T-helper 2 cell treated with Interferon-gamma antibody and Interleukin-4, amounts not matched to agents 100 ng/mL and 5 ng/mL, for 36 hours (primary cell): ENCODE data around the gene GATA5. TPM values are rescaled to one million over a fixed set of nuclear protein-coding genes. Genes with fewer than 3 reads are reported as not detected.
"Not testable (repeated sequence)": the region's sequence is repeated elsewhere in the genome, so short reads cannot be mapped to it uniquely, and the experiment has no call there.

Experiments
- intact Hi-C: fragments of 100-400 bp; cut with micrococcal nuclease; formaldehyde crosslinking; loops from one replicate; pipeline ENCODE4 v1.15.1; 2023
- total RNA-seq: library from RNA; stranded (reverse); gene quantifications from 2 replicates; pipeline ENCODE4 v1.2.3, GENCODE V29; 2022

GATA5 gene
- total RNA-seq, 1 donor from 2014 or later: not detected

DNA sequence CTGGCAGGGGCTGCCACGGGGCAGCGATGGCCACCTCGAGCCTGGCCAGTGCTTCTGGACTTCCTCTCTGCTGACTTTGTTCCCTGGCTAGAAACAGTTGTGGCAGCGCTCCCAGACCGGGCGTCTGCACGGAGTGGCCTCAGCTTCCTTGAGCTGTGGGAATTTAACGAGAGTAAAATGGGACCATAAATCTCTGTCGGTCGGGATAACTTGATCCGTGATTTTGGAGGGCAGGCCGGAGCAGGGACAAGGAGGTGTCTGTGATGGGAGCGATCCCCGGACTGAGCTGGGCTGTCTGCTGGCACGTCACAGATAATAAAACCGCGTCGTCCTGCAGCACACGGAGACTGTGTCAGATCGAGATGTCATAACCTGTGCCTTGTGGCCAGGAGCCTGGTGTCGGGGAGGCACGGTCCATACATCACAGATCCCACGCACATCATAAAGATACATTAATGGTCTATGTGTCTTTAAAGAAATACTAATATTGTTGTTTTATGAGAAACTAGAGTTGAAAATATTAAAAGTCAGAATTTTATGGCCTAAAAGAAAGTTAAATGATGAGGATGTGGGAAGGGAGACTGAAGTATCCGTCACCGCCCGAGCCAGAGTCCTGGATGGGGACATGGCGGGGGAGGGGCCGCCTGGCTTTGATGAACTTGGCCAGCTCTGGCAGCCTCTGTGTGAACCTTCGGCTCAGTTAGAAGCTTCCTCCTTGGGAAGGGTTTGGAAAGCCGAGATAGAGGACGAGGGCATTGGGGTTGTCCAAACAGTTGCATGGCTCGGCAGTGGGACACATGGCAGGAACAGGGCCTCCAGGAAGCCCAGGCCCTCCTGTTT lies 41.9 kb downstream of the GATA5 start:
- intact Hi-C loops: no loop called here

DNA sequence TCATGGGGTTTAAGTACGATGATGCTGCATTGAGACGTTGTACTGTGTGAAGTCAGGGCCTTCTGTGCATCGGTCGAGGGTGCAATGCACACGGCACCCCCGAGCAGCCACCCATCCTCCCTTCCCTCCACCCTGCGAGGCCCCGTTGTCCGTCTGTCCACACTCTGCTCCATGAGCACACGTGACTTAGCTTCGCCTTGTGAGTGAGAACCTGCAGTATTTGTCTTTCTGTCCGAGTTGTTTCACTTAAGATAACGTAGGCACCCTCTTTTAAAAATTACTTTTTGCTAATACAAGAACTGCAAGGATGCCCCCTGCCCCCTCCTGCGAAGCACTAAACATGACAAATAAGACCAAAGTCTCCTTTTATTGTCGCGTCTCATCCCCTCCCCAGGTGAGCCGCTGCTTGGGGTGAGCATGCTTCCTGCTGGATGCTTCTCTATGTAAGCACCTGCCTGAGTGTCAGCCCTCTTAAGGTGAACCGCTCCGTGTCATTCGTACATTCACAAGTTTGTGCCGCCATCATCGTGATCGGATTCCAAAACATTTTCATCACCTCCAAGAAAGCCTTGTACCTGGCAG lies 44.8 kb downstream of the GATA5 start:
- intact Hi-C loops: no loop called here

- intact Hi-C loops: no loop called here
Measured at GRCh38 chr20:62430311-62430853, 45.4 kb downstream of the GATA5 start.

GRCh38 chr20:62429455-62430310 lies 46.1 kb downstream of the GATA5 start:
- intact Hi-C loops: no loop called here

DNA sequence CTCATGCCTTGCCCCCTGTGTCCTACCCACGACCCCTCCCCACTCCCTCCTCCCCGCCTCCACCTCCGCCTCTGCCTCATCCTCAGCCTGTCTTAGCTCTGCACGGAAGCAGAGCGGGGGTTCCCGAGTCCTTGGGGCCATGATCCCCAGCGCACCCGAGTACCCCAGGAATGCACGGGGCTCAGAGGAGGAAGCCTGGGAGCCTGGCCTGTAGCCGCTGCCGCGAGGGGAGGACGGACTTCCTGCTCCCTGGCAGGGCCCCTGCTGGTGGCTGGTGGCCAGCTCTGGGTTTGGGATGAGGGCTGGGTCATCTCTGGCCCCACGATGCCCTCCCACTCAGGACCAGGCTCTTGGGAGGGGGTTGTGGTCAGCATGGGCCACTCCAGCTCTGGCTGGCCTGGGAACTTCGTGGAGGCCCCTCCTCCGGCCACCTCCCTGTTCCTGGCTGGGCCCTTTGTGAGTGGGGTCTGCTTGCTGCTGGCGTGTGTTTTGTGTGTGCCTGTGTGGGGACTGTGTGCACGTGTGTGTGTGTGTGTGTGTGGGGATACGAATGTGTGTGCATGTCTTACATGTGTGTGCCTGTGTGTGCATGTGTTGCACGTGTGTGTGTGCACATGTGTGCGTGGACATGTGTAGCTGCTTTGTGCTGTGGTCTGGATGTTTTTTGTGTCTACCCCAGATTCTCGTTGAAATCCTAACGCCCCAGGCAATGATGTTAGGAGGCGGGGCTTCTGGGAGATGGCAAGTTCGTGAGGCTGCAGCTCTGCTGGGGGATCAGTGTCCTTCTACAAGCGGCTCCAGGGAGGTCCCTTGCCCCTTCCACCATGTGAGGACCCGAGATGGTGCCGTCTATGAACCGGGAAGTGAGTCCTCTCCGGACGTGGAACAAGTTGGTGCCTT lies 47.1 kb downstream of the GATA5 start:
- intact Hi-C loops: no loop called here

DNA sequence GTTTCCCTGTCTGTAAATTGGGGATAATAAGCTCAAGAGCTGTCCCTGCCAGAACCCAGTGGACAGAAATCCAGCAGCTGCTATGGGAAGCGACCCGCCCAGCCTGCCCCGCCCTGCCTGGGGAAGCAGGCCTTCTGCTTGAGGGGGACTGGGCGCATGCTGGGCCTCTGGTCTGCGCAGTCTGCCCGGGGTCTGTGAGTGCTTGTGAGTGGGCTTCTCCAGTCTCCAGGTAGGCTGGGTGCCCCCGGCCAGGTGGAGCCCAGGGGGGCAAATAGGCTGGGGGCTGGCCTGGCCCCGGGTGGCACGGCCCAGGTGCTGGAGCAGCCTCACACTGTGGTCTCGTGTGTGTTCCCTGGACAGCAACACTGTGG lies 47.8 kb downstream of the GATA5 start:
- intact Hi-C loops: no loop called here

- intact Hi-C loops: no loop called here
Measured at GRCh38 chr20:62427172-62428001, 48.4 kb downstream of the GATA5 start, which contains the start of gene RBBP8NL. RBBP8NL (minus strand) TSS chr20:62427539; CDS start chr20:62419647, 7,892 bp downstream.

GRCh38 chr20:62426699-62427131 lies 49.1 kb downstream of the GATA5 start:
- intact Hi-C loops: no loop called here

GRCh38 chr20:62426059-62426348 lies 49.8 kb downstream of the GATA5 start:
- intact Hi-C loops: not testable (repeated sequence)

- intact Hi-C loops: no loop called here
Measured at GRCh38 chr20:62425281-62426058, 50.3 kb downstream of the GATA5 start.

- intact Hi-C loops: no loop called here
Measured at GRCh38 chr20:62424249-62425107, 51.3 kb downstream of the GATA5 start.

DNA sequence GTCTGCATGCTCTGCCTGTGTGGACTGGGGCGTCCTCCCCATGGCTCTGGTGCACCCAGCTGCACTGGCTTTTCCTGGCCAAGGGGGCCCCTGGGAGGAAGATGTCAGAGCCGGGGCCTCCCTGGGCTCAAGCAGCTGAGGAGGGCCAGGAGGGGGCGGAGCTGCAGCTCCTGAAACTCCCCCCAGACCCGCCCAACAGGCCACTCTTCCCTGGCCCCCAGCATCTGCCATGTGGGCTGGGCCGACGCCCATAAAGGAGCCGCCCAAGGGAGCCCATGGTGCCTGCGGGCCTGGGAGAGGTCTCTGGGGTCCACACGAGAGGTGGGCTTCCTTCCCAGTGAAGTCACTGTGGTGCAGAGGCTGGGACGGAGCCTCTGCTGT lies 52.5 kb downstream of the GATA5 start:
- intact Hi-C loops: no loop called here

DNA sequence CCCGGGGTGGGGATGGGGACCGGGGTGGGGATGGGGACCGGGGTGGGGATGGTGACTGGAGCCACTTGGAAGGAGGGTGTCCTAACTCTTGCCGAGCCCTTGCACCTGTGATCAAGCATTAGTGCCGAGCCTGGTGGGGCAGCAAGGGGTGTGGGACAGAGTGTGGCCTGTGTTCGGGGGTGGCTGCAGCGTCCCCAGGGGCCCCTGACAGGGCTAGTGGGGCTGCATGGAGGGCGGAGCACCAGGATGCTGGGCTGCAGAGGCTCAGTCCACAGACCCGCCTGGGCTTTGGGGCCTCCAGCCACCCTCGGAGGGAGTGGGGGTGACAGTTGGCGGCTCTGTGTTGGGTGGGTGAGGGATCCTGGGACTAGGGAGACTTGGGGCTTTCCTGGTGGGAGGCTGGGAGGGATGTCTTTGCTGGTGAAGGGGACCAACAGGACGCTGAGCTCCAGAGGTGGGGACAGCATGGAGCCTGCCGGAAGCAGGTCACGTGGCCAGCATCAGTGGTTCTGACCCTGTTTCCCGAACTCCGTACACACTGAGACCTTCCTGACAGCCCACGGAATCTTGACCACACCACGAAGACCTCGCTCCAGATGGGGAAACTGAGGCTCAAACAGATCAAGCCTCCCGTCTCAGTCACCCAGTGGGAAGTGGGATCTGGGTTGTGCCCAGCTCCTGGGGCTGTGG lies 53.0 kb downstream of the GATA5 start:
- intact Hi-C loops: no loop called here

DNA sequence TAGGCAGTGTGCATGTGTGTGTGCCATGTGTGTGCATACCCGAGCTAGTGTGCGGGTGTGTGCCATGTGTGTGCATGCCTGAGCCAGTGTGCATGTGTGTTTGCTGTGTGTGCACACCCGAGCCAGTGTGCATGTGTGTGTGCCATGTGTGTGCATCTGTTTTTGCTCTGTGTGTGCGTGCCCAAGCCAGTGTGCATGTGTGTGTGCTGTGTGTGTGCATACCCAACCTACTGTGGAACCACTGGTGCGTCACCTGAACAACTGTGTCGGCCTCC lies 54.1 kb downstream of the GATA5 start:
- intact Hi-C loops: no loop called here

DNA sequence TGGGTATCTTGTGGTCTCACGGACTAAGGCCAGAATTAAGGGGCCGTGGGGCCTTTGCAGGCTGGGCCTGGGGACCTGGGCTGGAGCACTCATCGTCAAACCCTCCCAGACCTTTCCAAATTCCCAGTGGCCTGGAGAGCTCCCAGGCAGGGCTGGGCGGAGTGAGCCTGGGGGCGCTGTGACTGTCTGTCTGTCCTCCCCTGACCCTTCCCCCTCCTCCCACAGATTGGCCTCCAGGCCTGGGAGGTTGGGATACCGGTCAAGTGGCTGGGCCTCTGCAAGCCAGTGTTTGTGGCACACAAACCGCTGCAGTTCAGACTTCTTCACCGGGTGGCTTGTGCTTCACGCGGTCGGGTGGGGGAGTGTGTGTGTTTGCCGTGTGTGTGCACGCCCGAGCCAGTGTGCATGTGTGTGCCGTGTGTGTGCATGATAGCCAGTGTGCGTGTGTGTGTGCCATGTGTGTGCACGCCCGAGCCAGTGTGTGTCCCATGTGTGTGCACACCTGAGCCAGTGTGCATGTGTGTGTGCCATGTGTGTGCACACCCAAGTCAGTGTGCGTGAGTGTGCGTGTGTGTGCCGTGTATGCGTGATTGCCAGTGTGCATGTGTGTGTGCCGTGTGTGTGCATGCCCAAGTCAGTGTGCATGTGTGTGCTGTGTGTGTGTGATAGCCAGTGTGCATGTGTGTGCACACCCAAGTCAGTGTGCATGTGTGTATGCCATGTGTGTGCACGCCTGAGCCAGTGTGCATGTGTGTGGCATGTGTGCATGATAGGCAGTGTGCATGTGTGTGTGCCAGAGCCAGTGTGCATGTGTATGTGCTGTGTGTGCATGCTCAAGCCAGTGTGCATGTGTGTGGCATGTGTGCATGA lies 54.7 kb downstream of the GATA5 start:
- intact Hi-C loops: no loop called here

DNA sequence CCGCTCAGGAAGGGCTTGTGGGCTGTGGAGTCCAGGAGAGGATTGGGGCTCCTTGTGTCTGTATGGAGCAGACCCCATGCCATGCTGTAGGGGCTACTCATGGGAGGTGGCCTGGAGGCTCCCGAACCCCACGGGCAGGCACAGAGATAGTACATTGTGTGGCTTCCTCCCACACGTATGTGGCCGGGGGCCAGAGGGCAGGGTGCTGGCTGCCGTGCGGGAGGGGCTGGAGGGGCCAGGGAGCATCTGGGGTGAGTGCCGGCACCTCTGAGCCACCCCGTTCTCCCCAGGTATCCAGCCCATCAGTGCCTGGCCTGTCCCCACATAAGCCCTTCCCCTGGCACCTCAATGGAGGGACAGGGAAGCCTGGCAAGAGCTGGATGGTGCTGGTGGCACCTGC lies 56.0 kb downstream of the GATA5 start:
- intact Hi-C loops: no loop called here
